HT-29 (cell line): ENCODE results near the gene CDK11B. TPM values are rescaled to one million over a fixed set of nuclear protein-coding genes. Genes with fewer than 3 reads are reported as not detected.
"Not testable (repeated sequence)": the region's sequence is repeated elsewhere in the genome, so short reads cannot be mapped to it uniquely, and the experiment has no call there.

Experiments
- DNase-seq: peaks from one replicate; pipeline ENCODE4 v3.0.0-alpha.2; 2015; ENCODE audit warnings: low spot score
- total RNA-seq: library from RNA; depleted of rRNA; stranded (reverse); fragments of >200 nt; shearing (Covaris generic); gene quantifications from 2 replicates; pipeline ENCODE4 v1.2.3, GENCODE V29; 2014

The CDK11B gene
- total RNA-seq, 1 experiment from 2014 or later: 21.9 TPM

- DNase-seq: no peak
Observed at GRCh38 chr1:1683104-1683905, 24.5 kb upstream of the CDK11B start.

- DNase-seq: no peak
Observed at GRCh38 chr1:1680912-1681273, 22.1 kb upstream of the CDK11B start.

GRCh38 chr1:1680031-1680911, 21.5 kb upstream of the CDK11B start:
- DNase-seq: no peak

- peak; percentile 78 for DNase-seq
Observed at GRCh38 chr1:1678581-1679380, 20.0 kb upstream of the CDK11B start.

- DNase-seq: no peak
Observed at GRCh38 chr1:1677718-1678580, 19.1 kb upstream of the CDK11B start.

GRCh38 chr1:1676087-1676486, 17.3 kb upstream of the CDK11B start:
- not testable (repeated sequence) for DNase-seq

- DNase-seq: not testable (repeated sequence)
Observed at GRCh38 chr1:1675218-1675617, 16.4 kb upstream of the CDK11B start.

- DNase-seq: not testable (repeated sequence)
Observed at GRCh38 chr1:1674806-1675205, 16.0 kb upstream of the CDK11B start.

GRCh38 chr1:1672181-1672965, 13.6 kb upstream of the CDK11B start:
- no peak for DNase-seq

- no peak for DNase-seq
Observed at GRCh38 chr1:1671365-1672119, 12.7 kb upstream of the CDK11B start.

GRCh38 chr1:1670866-1671265, 12.1 kb upstream of the CDK11B start:
- no peak for DNase-seq

GRCh38 chr1:1669468-1670440, 10.9 kb upstream of the CDK11B start:
- DNase-seq: no peak

GRCh38 chr1:1666526-1666925, 7.7 kb upstream of the CDK11B start:
- DNase-seq: no peak

- no peak for DNase-seq
Observed at GRCh38 chr1:1665815-1666251, 7.0 kb upstream of the CDK11B start.

GRCh38 chr1:1664941-1665814, 6.4 kb upstream of the CDK11B start:
- no peak for DNase-seq

GRCh38 chr1:1664318-1664717, 5.5 kb upstream of the CDK11B start:
- DNase-seq: not testable (repeated sequence)
